Tibial nerve (tissue), 3 donors: ENCODE data around the gene RTL1.

Experiments
- POLR2A ChIP-seq, 2 donors: fragments of 450-650 bp; IDR thresholded peaks; one replicate each; pipeline ENCODE4 v1.6.1; 2017; ENCODE audit warnings: antibody characterized with exemption in 2 of 2, mild to moderate bottlenecking in 2 of 2, moderate library complexity in 2 of 2
- TF ChIP-seq, protein P1 (sequence below), 5 experiments: fragments of 200-600 bp in 3 of 5; fragments of 450-650 bp in 2 of 5; sonication (generic) in 3 of 5; IDR thresholded peaks; one replicate each; pipeline ENCODE4 v1.5.1; 2016 to 2019; ENCODE audit warnings: antibody characterized with exemption in 5 of 5, mild to moderate bottlenecking in 3 of 5, moderate library complexity in 2 of 5

DNA sequence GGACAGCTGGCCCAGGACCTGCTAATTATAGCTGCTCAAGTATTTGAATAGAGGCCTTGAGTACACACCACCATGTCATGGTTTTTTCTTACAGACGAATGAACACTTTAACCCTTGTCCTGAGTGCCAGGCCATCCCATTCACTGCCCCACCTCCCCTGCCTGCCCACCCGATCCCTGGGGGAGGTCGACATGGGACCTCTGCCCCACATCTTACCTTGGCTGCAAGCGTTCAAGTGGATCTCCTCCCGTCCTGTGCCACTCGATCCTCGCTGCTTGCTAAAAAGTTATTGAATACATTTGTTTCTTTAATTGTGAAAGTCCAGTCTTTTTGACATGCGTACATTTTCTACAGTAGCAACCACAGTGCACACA is 10.3 kb downstream of the RTL1 start:
- TF ChIP-seq, protein P1, sequence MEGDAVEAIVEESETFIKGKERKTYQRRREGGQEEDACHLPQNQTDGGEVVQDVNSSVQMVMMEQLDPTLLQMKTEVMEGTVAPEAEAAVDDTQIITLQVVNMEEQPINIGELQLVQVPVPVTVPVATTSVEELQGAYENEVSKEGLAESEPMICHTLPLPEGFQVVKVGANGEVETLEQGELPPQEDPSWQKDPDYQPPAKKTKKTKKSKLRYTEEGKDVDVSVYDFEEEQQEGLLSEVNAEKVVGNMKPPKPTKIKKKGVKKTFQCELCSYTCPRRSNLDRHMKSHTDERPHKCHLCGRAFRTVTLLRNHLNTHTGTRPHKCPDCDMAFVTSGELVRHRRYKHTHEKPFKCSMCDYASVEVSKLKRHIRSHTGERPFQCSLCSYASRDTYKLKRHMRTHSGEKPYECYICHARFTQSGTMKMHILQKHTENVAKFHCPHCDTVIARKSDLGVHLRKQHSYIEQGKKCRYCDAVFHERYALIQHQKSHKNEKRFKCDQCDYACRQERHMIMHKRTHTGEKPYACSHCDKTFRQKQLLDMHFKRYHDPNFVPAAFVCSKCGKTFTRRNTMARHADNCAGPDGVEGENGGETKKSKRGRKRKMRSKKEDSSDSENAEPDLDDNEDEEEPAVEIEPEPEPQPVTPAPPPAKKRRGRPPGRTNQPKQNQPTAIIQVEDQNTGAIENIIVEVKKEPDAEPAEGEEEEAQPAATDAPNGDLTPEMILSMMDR (IDR thresholded peaks at IDR 0.05) = no peak
- TF ChIP-seq POLR2A (IDR thresholded peaks at IDR 0.05) = no peak
